NT2/D1 (cell line): ENCODE data around the gene TAPBPL.

Experiments
- DNase-seq: peaks from one replicate; pipeline ENCODE4 v3.0.0-alpha.2; 2011; ENCODE audit warnings: low read depth, low spot score
- H3K27me3 ChIP-seq: 2 replicates; pipeline ENCODE4 v1.6.0; 2011; ENCODE audit warnings: mild to moderate bottlenecking; ENCODE audit not compliant: insufficient read length, insufficient read depth
- H3K36me3 ChIP-seq: 2 replicates; pipeline ENCODE4 v1.6.1; 2011; ENCODE audit warnings: mild to moderate bottlenecking, low read length, mixed read lengths; ENCODE audit not compliant: insufficient read depth, insufficient read length
- H3K4me1 ChIP-seq: 2 replicates; pipeline ENCODE4 v1.5.1; 2011; ENCODE audit not compliant: insufficient read depth, insufficient read length
- H3K4me3 ChIP-seq: 2 replicates; pipeline ENCODE4 v1.5.1; 2011; ENCODE audit warnings: low read depth; ENCODE audit not compliant: insufficient read length
- H3K9ac ChIP-seq: 2 replicates; pipeline ENCODE4 v1.6.0; 2011; ENCODE audit warnings: low read depth; ENCODE audit not compliant: insufficient read length
- H3K9me3 ChIP-seq: 2 replicates; pipeline ENCODE4 v1.5.1; 2011; ENCODE audit warnings: mild to moderate bottlenecking, low read length; ENCODE audit not compliant: insufficient read depth
- SUZ12 ChIP-seq: IDR thresholded peaks from 2 replicates; pipeline ENCODE4 v1.6.1; 2011; ENCODE audit not compliant: insufficient read length, insufficient read depth; ENCODE audit errors: extremely low read depth
- YY1 ChIP-seq: IDR thresholded peaks from 2 replicates; pipeline ENCODE4 v1.6.1; 2011; ENCODE audit not compliant: insufficient read length, insufficient read depth
- ZNF274 ChIP-seq: IDR thresholded peaks from 2 replicates; pipeline ENCODE4 v1.6.1; 2011; ENCODE audit warnings: mild to moderate bottlenecking, low read depth, low read length

The TAPBPL gene

GRCh38 chr12:6500466-6500865 is 48.6 kb downstream of the TAPBPL start:
- no peaks in the 10 kb centered on the region for H3K9me3 ChIP-seq
- peaks cover 86% of the 10 kb centered on the region for H3K36me3 ChIP-seq
- H3K27me3 ChIP-seq: no peaks in the 10 kb centered on the region
- no peak for DNase-seq
- no peaks in the 10 kb centered on the region for H3K4me1 ChIP-seq
- TF ChIP-seq SUZ12: no peak
- TF ChIP-seq YY1: no peak
- TF ChIP-seq ZNF274: no peak
- H3K9ac ChIP-seq: no peak overlapping the region
- no peak overlapping the region for H3K4me3 ChIP-seq

DNA sequence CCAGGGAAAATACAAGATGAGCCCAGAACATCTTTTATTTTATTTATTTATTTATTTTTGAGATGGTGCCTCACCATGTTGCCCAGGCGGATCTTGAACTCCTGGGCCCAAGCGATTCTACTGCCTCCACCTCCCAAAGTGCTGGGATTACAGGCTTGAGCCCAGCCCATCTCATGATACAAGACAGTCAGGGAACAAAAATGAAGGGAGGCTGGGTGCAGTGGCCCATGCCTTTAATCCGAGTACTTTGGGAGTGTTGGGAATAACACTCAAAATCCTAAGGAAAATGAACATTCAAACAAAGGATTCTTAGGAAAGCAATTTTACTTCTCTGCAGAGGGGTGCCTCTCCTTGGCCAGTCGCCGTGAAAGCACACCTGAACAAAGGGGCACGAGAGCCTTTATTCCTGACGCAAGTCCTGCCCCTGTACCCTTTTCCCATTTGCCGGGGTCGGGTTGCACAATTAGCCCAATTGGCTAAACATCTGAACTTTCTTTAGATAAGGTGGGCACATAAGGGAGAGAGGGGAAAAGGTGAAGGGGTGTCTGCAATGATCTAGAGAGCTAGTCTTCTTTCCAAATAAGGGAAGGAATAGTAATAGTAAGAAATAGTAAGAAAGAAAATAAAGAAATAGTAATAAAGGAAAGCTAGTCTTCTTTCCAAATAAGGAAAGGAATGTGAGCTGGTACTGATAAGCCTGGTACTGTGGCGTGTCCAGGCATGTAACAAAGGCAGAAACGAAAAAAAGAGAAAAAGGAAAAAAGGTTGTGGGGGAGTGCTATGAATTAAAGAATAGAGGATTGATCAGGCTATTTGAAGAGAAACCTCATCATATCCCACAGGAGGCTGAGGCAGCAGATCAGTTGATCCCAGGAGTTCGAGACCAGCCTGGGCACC is 55.5 kb downstream of the TAPBPL start:
- no peaks in the 10 kb centered on the region for H3K27me3 ChIP-seq
- H3K4me1 ChIP-seq: peaks cover 2% of the 10 kb centered on the region
- H3K9ac ChIP-seq: no peak overlapping the region
- TF ChIP-seq SUZ12 (no peak), YY1 (no peak), ZNF274 (no peak)
- H3K36me3 ChIP-seq: peaks cover 81% of the 10 kb centered on the region
- H3K9me3 ChIP-seq: no peaks in the 10 kb centered on the region
- DNase-seq: no peak
- H3K4me3 ChIP-seq: no peak overlapping the region

DNA sequence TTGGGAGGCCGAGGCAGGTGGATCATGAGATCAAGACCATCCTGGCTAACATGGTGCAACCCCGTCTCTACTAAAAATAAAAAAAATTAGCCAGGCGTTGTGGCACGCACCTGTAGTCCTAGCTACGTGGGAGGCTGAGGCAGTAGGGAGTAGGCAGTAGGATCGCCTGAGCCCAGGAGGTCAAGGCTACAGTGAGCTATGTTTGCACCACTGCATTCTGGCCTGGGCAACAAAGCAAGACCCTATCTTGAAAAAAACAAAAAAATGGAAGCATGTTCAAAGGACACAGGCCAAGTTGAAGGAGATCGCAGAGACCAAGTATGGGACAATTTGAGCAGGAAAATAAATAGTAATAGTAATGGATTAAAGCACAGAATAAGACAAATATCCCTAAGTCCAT is 56.2 kb downstream of the TAPBPL start:
- Histone ChIP-seq H3K4me3 (no peak overlapping the region), H3K27me3 (no peaks in the 10 kb centered on the region), H3K4me1 (peaks cover 2% of the 10 kb centered on the region), H3K9ac (no peak overlapping the region), H3K9me3 (no peaks in the 10 kb centered on the region), H3K36me3 (peaks cover 84% of the 10 kb centered on the region)
- TF ChIP-seq SUZ12 (no peak), YY1 (no peak), ZNF274 (no peak)
- no peak for DNase-seq
